H9 (cell line): Measurements from ENCODE around the gene UNC5B. TPM values are rescaled to one million over a fixed set of nuclear protein-coding genes. Genes with fewer than 3 reads are reported as not detected.

Experiments
- DNase-seq: peaks from one replicate; pipeline ENCODE4 v3.0.0-alpha.2; 2017
- H2AFZ ChIP-seq: one replicate; pipeline ENCODE4 v1.6.1; 2013; ENCODE audit warnings: mild to moderate bottlenecking, low read length, control low read depth, moderate library complexity
- H2AK5ac ChIP-seq: 2 replicates; pipeline ENCODE4 v1.6.1; 2013; ENCODE audit warnings: low read length, control low read depth, mixed read lengths; ENCODE audit not compliant: insufficient read length
- H2BK120ac ChIP-seq: one replicate; pipeline ENCODE4 v1.6.1; 2013; ENCODE audit warnings: low read depth, mild to moderate bottlenecking, low read length, control low read depth, inconsistent platforms; ENCODE audit not compliant: poor library complexity, severe bottlenecking
- H2BK12ac ChIP-seq: 2 replicates; pipeline ENCODE4 v1.6.1; 2013; ENCODE audit warnings: low read length, control low read depth, mixed read lengths, low read depth; ENCODE audit not compliant: insufficient read length
- H2BK15ac ChIP-seq: 2 replicates; pipeline ENCODE4 v1.6.1; 2013; ENCODE audit warnings: low read depth, low read length, control low read depth
- H2BK20ac ChIP-seq: one replicate; pipeline ENCODE4 v1.6.1; 2013; ENCODE audit warnings: low read depth, mild to moderate bottlenecking, low read length, control low read depth, inconsistent platforms; ENCODE audit not compliant: poor library complexity, severe bottlenecking
- H2BK5ac ChIP-seq: 2 replicates; pipeline ENCODE4 v1.6.1; 2013; ENCODE audit warnings: low read length, control low read depth, mixed read lengths; ENCODE audit not compliant: insufficient read length
- H3K14ac ChIP-seq: 2 replicates; pipeline ENCODE4 v1.6.1; 2013; ENCODE audit warnings: low read length, control low read depth; ENCODE audit not compliant: insufficient read depth
- H3K18ac ChIP-seq: 2 replicates; pipeline ENCODE4 v1.6.1; 2013; ENCODE audit warnings: low read depth, mild to moderate bottlenecking, mixed read lengths, low read length, control low read depth; ENCODE audit not compliant: insufficient read length
- H3K23ac ChIP-seq: 2 replicates; pipeline ENCODE4 v1.6.1; 2013; ENCODE audit warnings: low read length, control low read depth, mixed read lengths, low read depth; ENCODE audit not compliant: insufficient read length
- H3K23me2 ChIP-seq: 2 replicates; pipeline ENCODE4 v1.6.1; 2013; ENCODE audit warnings: low read depth, mild to moderate bottlenecking, mixed read lengths, low read length, control low read depth; ENCODE audit not compliant: insufficient read length, poor library complexity, severe bottlenecking
- H3K27ac ChIP-seq: 2 replicates; pipeline ENCODE4 v1.5.1; 2013; ENCODE audit warnings: low read length, control low read depth, mixed read lengths, low read depth; ENCODE audit not compliant: insufficient read length
- H3K27me3 ChIP-seq: 2 replicates; pipeline ENCODE4 v1.6.1; 2013; ENCODE audit warnings: low read length, control low read depth, inconsistent platforms; ENCODE audit not compliant: insufficient read depth
- H3K4ac ChIP-seq: 2 replicates; pipeline ENCODE4 v1.6.1; 2013; ENCODE audit warnings: low read depth, mild to moderate bottlenecking, control low read depth, inconsistent platforms, low read length, moderate library complexity
- H3K4me1 ChIP-seq: 2 replicates; pipeline ENCODE4 v1.6.1; 2013; ENCODE audit warnings: low read length, control low read depth, inconsistent platforms; ENCODE audit not compliant: insufficient read depth
- H3K4me2 ChIP-seq: 2 replicates; pipeline ENCODE4 v1.6.1; 2013; ENCODE audit warnings: low read length, control low read depth, mixed read lengths; ENCODE audit not compliant: insufficient read length, insufficient read depth
- H3K56ac ChIP-seq: 2 replicates; pipeline ENCODE4 v1.6.1; 2013; ENCODE audit warnings: low read depth, mild to moderate bottlenecking, mixed read lengths, low read length, control low read depth; ENCODE audit not compliant: insufficient read length
- H3K79me1 ChIP-seq: 2 replicates; pipeline ENCODE4 v1.6.1; 2013; ENCODE audit warnings: low read depth, mild to moderate bottlenecking, moderate library complexity, low read length, control low read depth, inconsistent platforms; ENCODE audit not compliant: insufficient read depth, poor library complexity, severe bottlenecking
- H3K79me2 ChIP-seq: 2 replicates; pipeline ENCODE4 v1.6.1; 2013; ENCODE audit warnings: low read length, control low read depth, inconsistent platforms; ENCODE audit not compliant: insufficient read depth
- H3K9ac ChIP-seq: 2 replicates; pipeline ENCODE4 v1.6.1; 2013; ENCODE audit warnings: low read length, control low read depth, mixed read lengths; ENCODE audit not compliant: insufficient read length; ENCODE audit errors: extremely low read depth
- H3K9me3 ChIP-seq: one replicate; pipeline ENCODE4 v1.6.1; 2013; ENCODE audit warnings: low read depth, low read length, inconsistent platforms; ENCODE audit not compliant: control insufficient read depth
- H3T11ph ChIP-seq: one replicate; pipeline ENCODE4 v1.6.1; 2013; ENCODE audit warnings: mild to moderate bottlenecking, low read length, control low read depth, inconsistent platforms
- H4K20me1 ChIP-seq: one replicate; pipeline ENCODE4 v1.6.1; 2013; ENCODE audit not compliant: control insufficient read depth, insufficient read length, insufficient read depth
- H4K5ac ChIP-seq: 2 replicates; pipeline ENCODE4 v1.6.1; 2013; ENCODE audit warnings: low read depth, mild to moderate bottlenecking, mixed read lengths, low read length, control low read depth; ENCODE audit not compliant: insufficient read length
- H4K8ac ChIP-seq: replicated peaks from 2 replicates; pipeline ENCODE4 v1.6.1; 2013; ENCODE audit warnings: low read length, control low read depth, mixed read lengths, low read depth; ENCODE audit not compliant: insufficient read length
- H4K91ac ChIP-seq: 2 replicates; pipeline ENCODE4 v1.6.1; 2013; ENCODE audit warnings: low read depth, mild to moderate bottlenecking, moderate library complexity, mixed read lengths, low read length, control low read depth; ENCODE audit not compliant: insufficient read length
- H3K27ac Mint-ChIP-seq, 3 experiments: 2 replicates in 2 of 3; 3 replicates in 1 of 3; pipeline ENCODE4 v1.8.0; 2020 to 2021; ENCODE audit warnings: mixed read lengths in 3 of 3, mild to moderate bottlenecking in 1 of 3, moderate library complexity in 1 of 3
- H3K27me3 Mint-ChIP-seq: 2 replicates; pipeline ENCODE4 v1.8.0; 2021; ENCODE audit warnings: low read depth, mild to moderate bottlenecking, moderate library complexity, mixed read lengths
- H3K36me3 Mint-ChIP-seq, 3 experiments: 2 replicates in 2 of 3; 3 replicates in 1 of 3; pipeline ENCODE4 v1.8.0; 2020 to 2021; ENCODE audit warnings: low read depth in 3 of 3, mixed read lengths in 3 of 3; ENCODE audit not compliant: insufficient read depth in 1 of 3
- H3K4me1 Mint-ChIP-seq, 2 experiments: 2 replicates each; pipeline ENCODE4 v1.8.0; 2020; ENCODE audit warnings: mixed read lengths in 2 of 2
- H3K4me3 Mint-ChIP-seq, 2 experiments: 2 replicates in 1 of 2; 3 replicates in 1 of 2; pipeline ENCODE4 v1.8.0; 2020 to 2021; ENCODE audit warnings: mild to moderate bottlenecking in 2 of 2, mixed read lengths in 2 of 2, moderate library complexity in 1 of 2
- H3K9me3 Mint-ChIP-seq, 2 experiments: 2 replicates in 1 of 2; 3 replicates in 1 of 2; pipeline ENCODE4 v1.8.0; 2020; ENCODE audit warnings: mild to moderate bottlenecking in 2 of 2, mixed read lengths in 2 of 2, moderate library complexity in 1 of 2
- CTCF ChIP-seq: fragments of 200-600 bp; sonication (generic); conservative IDR thresholded peaks from 3 replicates; pipeline ENCODE4 v1.8.0; 2021; ENCODE audit warnings: antibody characterized with exemption, mild to moderate bottlenecking
- WGBS: extraction: QIAGEN DNeasy Blood & Tissue Kit; methylation state at CpG from one replicate; pipeline ENCODE4 v1.1.7; 2013; ENCODE audit warnings: missing lambda C conversion rate, low lambda C conversion rate, mixed read lengths; ENCODE audit not compliant: insufficient read length; ENCODE audit errors: extremely low coverage; 5-methylcytosine and 5-hydroxymethylcytosine counted together
- total RNA-seq: library from RNA; stranded (reverse); gene quantifications from 2 replicates; pipeline ENCODE4 v1.2.1, GENCODE V29; 2021

UNC5B gene
- total RNA-seq, 1 experiment from 2014 or later, result 28.4 TPM

DNA sequence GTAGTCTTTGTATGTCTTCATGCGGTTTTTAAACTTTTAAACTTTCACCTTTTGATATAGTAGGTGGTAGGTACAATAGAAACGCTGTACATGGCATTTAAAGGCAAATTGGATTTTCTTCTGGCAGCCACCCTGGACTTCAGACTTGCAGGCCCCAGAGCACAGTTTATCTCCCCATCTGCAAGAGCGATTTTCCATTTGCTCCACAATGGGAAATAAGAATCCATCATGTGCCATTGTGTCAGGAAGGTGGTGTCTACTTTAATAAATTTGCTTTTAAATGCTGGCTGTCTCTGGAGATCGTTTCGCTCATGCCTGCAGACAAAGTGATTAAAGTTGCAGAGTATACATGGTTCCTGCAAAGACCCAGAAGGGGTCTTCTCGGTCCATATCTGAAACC, 38.9 kb downstream of the UNC5B start:
- peaks cover 12% of the 10 kb centered on the region; the same call in 1 of the 2 replicates for H3K4me1 ChIP-seq
- no peak overlapping the region for H3K4me2 ChIP-seq
- H4K5ac ChIP-seq, result no peak overlapping the region
- no peak overlapping the region for H3K56ac ChIP-seq
- H2BK12ac ChIP-seq, result no peak overlapping the region
- H3K79me2 ChIP-seq, result no peaks in the 10 kb centered on the region
- peaks cover 0 to 2% (median 0%) of the 10 kb centered on the region in 3 experiments; a peak in 1 of 7 replicates for H3K36me3 Mint-ChIP-seq
- H3K4me1 Mint-ChIP-seq, result peaks cover 53 to 54% of the 10 kb centered on the region in 2 experiments
- H2BK120ac ChIP-seq, result no peak overlapping the region
- H3K9me3 ChIP-seq, result no peaks in the 10 kb centered on the region
- no peak overlapping the region for H3K4me3 Mint-ChIP-seq
- no peak overlapping the region for H4K8ac ChIP-seq
- H3K9ac ChIP-seq, result no peak overlapping the region
- no peak overlapping the region for H2BK20ac ChIP-seq
- WGBS, result no CpG with 5 or more reads among the region's 6 CpGs
- no peak overlapping the region for H2AK5ac ChIP-seq
- no peak for DNase-seq
- no peaks in the 10 kb centered on the region for H3K79me1 ChIP-seq
- H3K27me3 Mint-ChIP-seq, result no peaks in the 10 kb centered on the region
- no peaks in the 10 kb centered on the region for H3K27me3 ChIP-seq
- H2BK15ac ChIP-seq, result no peak overlapping the region
- H2BK5ac ChIP-seq, result no peak overlapping the region
- no peaks in the 10 kb centered on the region for H3K23me2 ChIP-seq
- no peak overlapping the region for H3K27ac Mint-ChIP-seq
- H3K14ac ChIP-seq, result no peak overlapping the region
- no peak overlapping the region for H3T11ph ChIP-seq
- H4K20me1 ChIP-seq, result no peaks in the 10 kb centered on the region
- H3K4ac ChIP-seq, result no peak overlapping the region
- H3K23ac ChIP-seq, result no peak overlapping the region
- H3K9me3 Mint-ChIP-seq, result no peaks in the 10 kb centered on the region; a peak in 1 of 5 replicates
- no peak overlapping the region for H4K91ac ChIP-seq
- no peak overlapping the region for H3K18ac ChIP-seq
- no peak overlapping the region for H3K27ac ChIP-seq
- TF ChIP-seq CTCF, result no peak
- no peak overlapping the region for H2AFZ ChIP-seq
